Fibroblast of lung (primary cell): ENCODE results near the gene RAB11FIP3.

Source experiments
- EZH2 ChIP-seq: IDR thresholded peaks from 2 replicates; pipeline ENCODE4 v1.5.1; 2012; ENCODE audit warnings: low read length, control low read depth, mild to moderate bottlenecking; ENCODE audit errors: missing control alignments
- TF ChIP-seq, protein P1 (sequence below), 2 donors: IDR thresholded peaks in 1 of 2; conservative IDR thresholded peaks in 1 of 2; 1 replicate in 1 of 2; 2 replicates in 1 of 2; pipeline ENCODE4 v1.5.1; 2011 to 2012; ENCODE audit warnings: low read length in 2 of 2, control low read depth in 1 of 2, inconsistent platforms in 1 of 2, low read depth in 1 of 2, mild to moderate bottlenecking in 1 of 2

- no peak for TF ChIP-seq EZH2
- TF ChIP-seq, protein P1, sequence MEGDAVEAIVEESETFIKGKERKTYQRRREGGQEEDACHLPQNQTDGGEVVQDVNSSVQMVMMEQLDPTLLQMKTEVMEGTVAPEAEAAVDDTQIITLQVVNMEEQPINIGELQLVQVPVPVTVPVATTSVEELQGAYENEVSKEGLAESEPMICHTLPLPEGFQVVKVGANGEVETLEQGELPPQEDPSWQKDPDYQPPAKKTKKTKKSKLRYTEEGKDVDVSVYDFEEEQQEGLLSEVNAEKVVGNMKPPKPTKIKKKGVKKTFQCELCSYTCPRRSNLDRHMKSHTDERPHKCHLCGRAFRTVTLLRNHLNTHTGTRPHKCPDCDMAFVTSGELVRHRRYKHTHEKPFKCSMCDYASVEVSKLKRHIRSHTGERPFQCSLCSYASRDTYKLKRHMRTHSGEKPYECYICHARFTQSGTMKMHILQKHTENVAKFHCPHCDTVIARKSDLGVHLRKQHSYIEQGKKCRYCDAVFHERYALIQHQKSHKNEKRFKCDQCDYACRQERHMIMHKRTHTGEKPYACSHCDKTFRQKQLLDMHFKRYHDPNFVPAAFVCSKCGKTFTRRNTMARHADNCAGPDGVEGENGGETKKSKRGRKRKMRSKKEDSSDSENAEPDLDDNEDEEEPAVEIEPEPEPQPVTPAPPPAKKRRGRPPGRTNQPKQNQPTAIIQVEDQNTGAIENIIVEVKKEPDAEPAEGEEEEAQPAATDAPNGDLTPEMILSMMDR (conservative IDR thresholded peaks at IDR 0.05 in 1 of 2, IDR thresholded peaks at IDR 0.05 in 1 of 2; ENCODE audit: low read depth in 1 of 2, low read length in 2 of 2) = no peak
Measured at GRCh38 chr16:463071-463470, 37.6 kb downstream of the RAB11FIP3 start.
